NCI-H226 (cell line): Measurements from ENCODE around the gene SEPTIN5.
"Not testable (repeated sequence)": the region's sequence is repeated elsewhere in the genome, so short reads cannot be mapped to it uniquely, and the experiment has no call there.

Experiments
- DNase-seq: peaks from one replicate; pipeline ENCODE4 v3.0.0-alpha.2; 2015

SEPTIN5 gene

GRCh38 chr22:19714312-19715187 lies at the start of gene SEPTIN5:
TSS of gene SEPTIN5 (plus strand) at chr22:19714503. CDS start at chr22:19714589, 86 bp downstream.
- no peak for DNase-seq

GRCh38 chr22:19664951-19665783 lies 49.1 kb upstream of the SEPTIN5 start:
- no peak for DNase-seq

- DNase-seq, result no peak
These were observed 48.3 kb upstream of the SEPTIN5 start for GRCh38 chr22:19665784-19666672.

- DNase-seq, result no peak
These were observed 47.4 kb upstream of the SEPTIN5 start for GRCh38 chr22:19666673-19667593.

GRCh38 chr22:19667872-19668740 lies 46.2 kb upstream of the SEPTIN5 start:
- no peak for DNase-seq

GRCh38 chr22:19668748-19669147 lies 45.6 kb upstream of the SEPTIN5 start:
- no peak for DNase-seq

- DNase-seq, result no peak
These were observed 44.7 kb upstream of the SEPTIN5 start for GRCh38 chr22:19669570-19669969.

- no peak for DNase-seq
These were observed 43.0 kb upstream of the SEPTIN5 start for GRCh38 chr22:19671316-19671715.

GRCh38 chr22:19672054-19672776 lies 42.1 kb upstream of the SEPTIN5 start:
- DNase-seq, result no peak

- no peak for DNase-seq
These were observed 40.6 kb upstream of the SEPTIN5 start for GRCh38 chr22:19673660-19674059.

DNA sequence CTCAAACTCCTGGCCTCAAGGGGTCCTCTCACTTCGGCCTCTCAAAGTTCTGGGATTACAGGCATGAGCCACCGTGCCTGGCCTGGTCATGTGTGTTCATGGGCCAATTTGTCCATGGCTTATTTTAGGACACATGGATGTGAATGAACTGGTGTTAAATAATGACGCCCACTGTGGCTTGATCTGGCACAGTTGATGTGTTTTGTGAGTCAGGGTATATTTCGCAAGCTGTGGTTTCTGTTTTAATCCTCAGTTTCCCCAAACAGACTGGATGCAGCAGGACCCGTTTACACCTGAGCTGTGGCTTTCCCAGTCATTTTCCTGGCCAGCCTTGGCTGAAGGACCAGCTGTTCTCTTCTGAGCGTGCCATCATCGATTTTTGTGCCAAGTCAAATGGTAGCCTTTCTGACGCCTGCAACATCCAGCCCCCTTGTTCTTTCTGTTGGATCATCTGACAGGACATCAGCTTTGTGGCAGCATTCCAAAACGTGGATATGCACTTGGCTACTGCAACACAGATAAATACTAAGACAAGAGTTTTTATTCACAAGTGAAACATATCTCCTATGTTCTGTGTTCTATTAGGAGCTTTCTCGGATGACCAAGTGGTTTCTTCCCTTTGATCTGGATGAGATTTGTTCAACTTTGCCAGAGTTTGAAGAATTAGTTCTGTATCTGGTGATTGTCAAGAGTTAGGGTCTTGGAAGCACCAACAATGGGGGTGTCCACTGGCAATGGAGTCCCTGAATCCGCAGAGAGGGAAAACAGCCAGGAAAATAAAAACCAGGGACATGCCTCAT lies 40.0 kb upstream of the SEPTIN5 start:
- no peak for DNase-seq

DNA sequence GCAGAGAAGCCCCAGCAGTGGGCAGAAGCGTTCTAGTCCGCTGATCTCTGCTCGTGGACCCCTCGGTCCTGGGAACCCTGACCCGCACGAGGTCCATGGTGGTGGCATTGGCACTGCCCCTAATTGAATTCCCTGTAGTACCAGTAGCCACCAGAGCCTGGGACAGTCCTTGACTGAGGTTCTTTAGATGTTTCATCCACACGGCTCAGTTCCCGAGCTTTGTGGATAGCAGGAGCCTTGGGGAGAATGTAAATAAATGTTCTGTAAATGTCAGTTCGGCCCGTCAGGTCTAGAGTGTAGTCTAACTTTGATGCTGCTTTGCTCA lies 39.4 kb upstream of the SEPTIN5 start:
- DNase-seq, result no peak

- no peak for DNase-seq
These were observed 38.9 kb upstream of the SEPTIN5 start for GRCh38 chr22:19675428-19675827.

DNA sequence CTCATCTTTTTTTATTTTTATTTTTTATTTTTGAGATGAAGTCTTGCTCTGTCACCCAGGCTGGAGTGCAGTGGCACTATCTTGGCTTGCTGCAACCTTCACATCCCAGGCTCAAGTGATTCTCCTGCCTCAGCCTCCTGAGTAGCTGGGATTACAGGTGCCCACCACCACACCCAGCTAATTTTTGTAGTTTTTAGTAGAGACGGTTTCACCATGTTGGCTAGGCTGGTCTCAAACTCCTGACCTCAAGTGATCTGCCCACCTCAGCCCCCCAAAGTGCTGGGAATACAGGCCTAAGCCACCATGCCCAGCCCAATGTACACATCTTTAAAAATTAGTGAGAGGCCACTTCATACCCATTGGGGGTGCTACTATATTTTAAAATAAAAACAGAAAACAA lies 37.9 kb upstream of the SEPTIN5 start:
- DNase-seq, result not testable (repeated sequence)

DNA sequence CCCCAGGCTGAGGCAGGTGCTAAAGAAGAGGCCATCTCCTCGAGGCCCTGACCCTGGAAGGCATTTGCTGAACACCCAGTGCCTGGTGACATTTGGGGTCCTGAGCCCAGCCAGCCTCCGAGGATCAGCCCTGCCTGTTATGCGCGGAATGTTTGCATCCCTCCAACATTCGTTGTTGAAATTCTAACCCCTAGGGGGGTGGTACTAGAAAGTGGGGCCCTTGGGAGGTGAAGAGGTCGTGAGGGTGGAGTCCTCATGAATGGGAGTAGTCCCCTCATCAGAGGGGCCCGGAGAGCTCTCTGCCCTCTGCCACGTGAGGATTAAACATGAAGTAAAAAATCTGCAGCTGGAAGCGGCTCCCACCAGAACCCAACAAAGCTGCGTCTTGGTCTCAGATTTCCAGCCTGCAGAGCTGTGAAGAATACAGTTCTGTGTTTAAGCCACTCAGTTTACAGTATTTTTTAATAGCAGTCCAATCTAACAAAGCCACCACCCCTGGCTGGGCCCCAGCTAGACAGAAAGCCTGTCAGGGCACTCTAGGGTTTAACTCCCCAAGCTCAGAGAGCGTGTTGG lies 35.3 kb upstream of the SEPTIN5 start:
- no peak for DNase-seq

GRCh38 chr22:19679522-19680101 lies 34.7 kb upstream of the SEPTIN5 start:
- no peak for DNase-seq

DNA sequence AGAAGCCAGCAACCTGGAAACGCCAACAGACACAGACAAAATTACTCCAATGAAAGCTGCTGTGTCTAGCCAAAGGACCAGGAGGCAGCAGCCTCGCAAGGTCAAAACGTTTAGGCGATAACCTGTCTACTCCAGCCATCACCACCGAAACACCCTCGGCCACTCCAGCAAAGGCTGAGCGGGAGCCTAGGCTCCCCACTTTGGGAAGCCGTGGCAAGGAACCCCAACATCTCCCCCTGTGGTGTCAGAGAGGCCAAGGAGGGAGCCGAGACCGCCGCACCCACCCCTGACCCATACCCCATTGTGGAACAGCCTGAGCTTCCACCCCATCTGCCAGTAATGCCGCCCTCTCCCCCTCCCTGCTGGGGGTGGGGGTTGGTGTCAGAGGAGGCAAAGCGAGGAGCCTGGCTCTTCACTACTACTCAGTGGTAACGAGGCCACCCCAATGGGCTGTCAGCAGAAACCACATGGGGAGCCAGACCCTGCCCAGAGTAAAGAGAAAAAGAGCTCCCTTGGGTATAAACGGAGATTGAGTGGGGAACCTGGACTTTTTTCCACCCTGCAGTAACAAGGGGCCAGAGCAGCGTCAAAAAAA lies 33.9 kb upstream of the SEPTIN5 start:
- no peak for DNase-seq
